HG03159 (cell line): ENCODE data around the gene TGFBRAP1.

ENCODE experiments used
- ATAC-seq: cut with Tn5 transposase; IDR thresholded peaks from one replicate; pipeline ENCODE4 v1.9.1; 2021; ENCODE audit warnings: mild to moderate bottlenecking, moderate library complexity; ENCODE audit not compliant: unreplicated experiment

The TGFBRAP1 gene

GRCh38 chr2:105243961-105244360 is 85.6 kb downstream of the TGFBRAP1 start:
- no peak for ATAC-seq

DNA sequence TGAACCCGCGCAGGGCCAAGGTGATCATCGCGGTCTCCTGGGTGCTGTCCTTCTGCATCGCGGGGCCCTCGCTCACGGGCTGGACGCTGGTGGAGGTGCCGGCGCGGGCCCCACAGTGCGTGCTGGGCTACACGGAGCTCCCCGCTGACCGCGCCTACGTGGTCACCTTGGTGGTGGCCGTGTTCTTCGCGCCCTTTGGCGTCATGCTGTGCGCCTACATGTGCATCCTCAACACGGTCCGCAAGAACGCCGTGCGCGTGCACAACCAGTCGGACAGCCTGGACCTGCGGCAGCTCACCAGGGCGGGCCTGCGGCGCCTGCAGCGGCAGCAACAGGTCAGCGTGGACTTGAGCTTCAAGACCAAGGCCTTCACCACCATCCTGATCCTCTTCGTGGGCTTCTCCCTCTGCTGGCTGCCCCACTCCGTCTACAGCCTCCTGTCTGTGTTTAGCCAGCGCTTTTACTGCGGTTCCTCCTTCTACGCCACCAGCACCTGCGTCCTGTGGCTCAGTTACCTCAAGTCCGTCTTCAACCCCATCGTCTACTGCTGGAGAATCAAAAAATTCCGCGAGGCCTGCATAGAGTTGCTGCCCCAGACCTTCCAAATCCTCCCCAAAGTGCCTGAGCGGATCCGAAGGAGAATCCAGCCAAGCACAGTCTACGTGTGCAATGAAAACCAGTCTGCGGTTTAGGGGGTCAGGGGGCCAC is 87.1 kb downstream of the TGFBRAP1 start:
- no peak for ATAC-seq

GRCh38 chr2:105241443-105241842 is 88.1 kb downstream of the TGFBRAP1 start, which contains the start of gene GPR45:
TSS of gene GPR45 (plus strand) at chr2:105241743. CDS start at chr2:105241859, 116 bp downstream.
- ATAC-seq, result no peak

GRCh38 chr2:105239924-105240323 is 89.6 kb downstream of the TGFBRAP1 start:
- no peak for ATAC-seq

- no peak for ATAC-seq
Observed at GRCh38 chr2:105238664-105239240, 90.8 kb downstream of the TGFBRAP1 start.

GRCh38 chr2:105237045-105237765 is 92.3 kb downstream of the TGFBRAP1 start:
- no peak for ATAC-seq

GRCh38 chr2:105236060-105236424 is 93.5 kb downstream of the TGFBRAP1 start:
- ATAC-seq, result no peak

DNA sequence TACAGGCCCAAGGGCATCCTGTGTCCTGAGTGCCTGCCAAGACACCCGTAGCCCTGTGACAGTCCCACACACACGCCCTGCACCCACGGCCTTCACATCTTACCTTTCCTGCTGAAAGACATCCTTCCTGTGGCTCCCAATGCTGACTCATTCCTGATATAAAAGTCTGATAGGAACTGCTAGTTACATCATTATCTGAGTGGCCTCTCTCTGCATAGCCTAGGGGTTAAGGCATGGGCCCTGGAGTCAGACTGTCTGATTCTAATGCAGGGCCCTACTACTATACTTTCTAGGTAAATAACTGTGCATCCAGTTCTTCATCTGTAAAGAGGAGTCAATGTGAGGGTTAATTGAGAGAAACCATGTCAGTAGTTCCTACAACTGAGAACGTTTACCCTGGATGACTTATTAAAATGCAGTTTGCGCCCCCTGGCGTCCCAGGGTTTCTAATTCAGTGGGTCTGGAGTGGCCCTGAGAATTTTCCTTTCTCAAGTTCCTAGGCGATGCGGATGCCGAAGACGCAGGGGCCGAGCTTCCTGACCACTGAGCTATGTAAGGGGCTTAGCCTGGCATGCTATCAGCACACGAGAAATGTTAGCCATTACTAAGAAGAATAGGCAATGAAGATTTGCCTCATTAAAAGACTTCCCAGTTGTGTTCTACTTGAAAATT is 94.0 kb downstream of the TGFBRAP1 start:
- peak; percentile 62 for ATAC-seq

DNA sequence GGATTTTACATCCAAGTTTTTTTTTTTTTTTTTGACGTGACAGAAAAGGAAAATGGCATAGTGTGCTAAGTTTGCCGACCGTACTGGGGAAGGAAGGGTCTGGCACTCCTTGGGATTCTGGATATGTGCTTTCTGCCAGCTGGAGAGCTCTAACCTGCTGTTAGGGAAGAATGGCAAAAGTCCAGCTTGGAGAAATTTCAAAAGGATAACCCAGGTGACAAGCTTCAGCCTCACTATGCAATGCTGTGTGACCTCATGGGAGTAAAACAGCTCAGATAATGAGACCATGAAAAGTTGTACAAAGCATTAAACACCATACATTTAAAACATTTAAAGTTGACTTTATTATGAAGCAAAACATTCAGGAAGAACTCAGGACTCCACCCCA is 98.3 kb downstream of the TGFBRAP1 start:
- no peak for ATAC-seq

GRCh38 chr2:105224444-105224843 is 105.1 kb downstream of the TGFBRAP1 start:
- ATAC-seq, result no peak

DNA sequence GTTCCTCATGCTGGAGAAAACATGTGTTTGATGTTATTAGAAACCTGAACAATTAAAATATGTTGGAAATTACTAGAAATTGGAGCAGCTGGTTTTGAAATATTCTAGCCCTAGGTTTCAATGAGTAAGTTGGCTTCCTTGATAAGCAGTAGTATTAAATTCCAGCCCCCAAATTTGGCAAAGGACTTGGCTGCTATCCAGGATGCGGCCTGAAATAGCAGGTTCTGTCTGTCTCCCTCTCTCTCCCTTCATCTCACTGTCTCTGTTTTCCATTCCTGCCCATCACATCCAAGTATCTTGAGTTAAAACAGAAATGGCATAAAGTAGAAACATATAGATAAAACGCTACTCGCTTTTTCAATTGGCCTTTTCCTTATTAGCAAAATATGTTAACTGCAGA is 108.9 kb downstream of the TGFBRAP1 start:
- no peak for ATAC-seq

- no peak for ATAC-seq
Observed at GRCh38 chr2:105215586-105216192, 113.8 kb downstream of the TGFBRAP1 start.
